Type B pancreatic cell (in vitro differentiated cells): ENCODE measurements around the gene GDI2. TPM values are rescaled to one million over a fixed set of nuclear protein-coding genes. Genes with fewer than 3 reads are reported as not detected.
"Not testable (repeated sequence)": the region's sequence is repeated elsewhere in the genome, so short reads cannot be mapped to it uniquely, and the experiment has no call there.

Experiments used
- DNase-seq: peaks from one replicate; pipeline ENCODE4 v3.0.0; 2021; ENCODE audit warnings: mixed read lengths; ENCODE audit not compliant: unreplicated experiment; ENCODE audit errors: extremely low spot score
- H3K27ac Mint-ChIP-seq: 2 replicates; pipeline ENCODE4 v1.8.0; 2021; ENCODE audit warnings: mild to moderate bottlenecking, mixed read lengths
- H3K27me3 Mint-ChIP-seq: 2 replicates; pipeline ENCODE4 v1.8.0; 2021; ENCODE audit warnings: mixed read lengths
- H3K36me3 Mint-ChIP-seq: 2 replicates; pipeline ENCODE4 v1.8.0; 2021; ENCODE audit warnings: mixed read lengths
- H3K4me1 Mint-ChIP-seq: one replicate; pipeline ENCODE4 v1.8.0; 2021; ENCODE audit warnings: mixed read lengths; ENCODE audit not compliant: unreplicated experiment
- H3K4me3 Mint-ChIP-seq: 2 replicates; pipeline ENCODE4 v1.8.0; 2021; ENCODE audit warnings: mild to moderate bottlenecking, mixed read lengths
- H3K9me3 Mint-ChIP-seq: 2 replicates; pipeline ENCODE4 v1.8.0; 2021; ENCODE audit warnings: mixed read lengths
- total RNA-seq: library from RNA; stranded (reverse); gene quantifications from 2 replicates; pipeline ENCODE4 v1.2.1, GENCODE V29; 2021; ENCODE audit warnings: low replicate concordance
- TF ChIP-seq, protein P1 (sequence below): fragments of 200-600 bp; sonication (generic); conservative IDR thresholded peaks from 2 replicates; pipeline ENCODE4 v1.5.0; 2021; ENCODE audit warnings: antibody characterized with exemption, mild to moderate bottlenecking

GDI2 gene
- total RNA-seq, 1 donor from 2014 or later, result 245 TPM

- Mint-ChIP-seq H3K9me3 (no peaks in the 10 kb centered on the region), H3K36me3 (no peaks in the 10 kb centered on the region), H3K27ac (no peak overlapping the region), H3K27me3 (no peaks in the 10 kb centered on the region), H3K4me3 (no peak overlapping the region), H3K4me1 (peaks cover 16% of the 10 kb centered on the region)
- DNase-seq, result no peak
- TF ChIP-seq, protein P1, sequence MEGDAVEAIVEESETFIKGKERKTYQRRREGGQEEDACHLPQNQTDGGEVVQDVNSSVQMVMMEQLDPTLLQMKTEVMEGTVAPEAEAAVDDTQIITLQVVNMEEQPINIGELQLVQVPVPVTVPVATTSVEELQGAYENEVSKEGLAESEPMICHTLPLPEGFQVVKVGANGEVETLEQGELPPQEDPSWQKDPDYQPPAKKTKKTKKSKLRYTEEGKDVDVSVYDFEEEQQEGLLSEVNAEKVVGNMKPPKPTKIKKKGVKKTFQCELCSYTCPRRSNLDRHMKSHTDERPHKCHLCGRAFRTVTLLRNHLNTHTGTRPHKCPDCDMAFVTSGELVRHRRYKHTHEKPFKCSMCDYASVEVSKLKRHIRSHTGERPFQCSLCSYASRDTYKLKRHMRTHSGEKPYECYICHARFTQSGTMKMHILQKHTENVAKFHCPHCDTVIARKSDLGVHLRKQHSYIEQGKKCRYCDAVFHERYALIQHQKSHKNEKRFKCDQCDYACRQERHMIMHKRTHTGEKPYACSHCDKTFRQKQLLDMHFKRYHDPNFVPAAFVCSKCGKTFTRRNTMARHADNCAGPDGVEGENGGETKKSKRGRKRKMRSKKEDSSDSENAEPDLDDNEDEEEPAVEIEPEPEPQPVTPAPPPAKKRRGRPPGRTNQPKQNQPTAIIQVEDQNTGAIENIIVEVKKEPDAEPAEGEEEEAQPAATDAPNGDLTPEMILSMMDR, result no peak
These were observed 27.4 kb upstream of the GDI2 start for GRCh38 chr10:5840314-5841307.

DNA sequence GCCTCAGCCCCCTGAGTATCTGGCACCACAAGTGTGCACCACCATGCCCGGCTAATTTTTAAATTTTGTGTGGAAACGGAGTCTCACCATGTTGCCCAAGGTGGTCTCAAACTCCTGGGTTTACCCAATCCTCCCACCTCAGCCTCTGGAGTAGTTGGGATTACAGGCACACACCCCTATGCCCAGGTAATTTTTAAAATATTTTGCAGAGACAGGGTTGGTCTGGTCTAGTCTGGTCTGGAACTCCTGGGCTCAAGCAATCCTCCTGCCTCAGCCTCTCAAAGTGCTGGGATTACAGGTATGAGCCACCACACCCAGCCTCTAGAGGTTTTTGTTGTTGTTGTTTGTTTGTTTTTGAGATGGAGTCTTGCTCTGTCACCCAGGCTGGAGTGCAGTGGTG is 22.9 kb upstream of the GDI2 start:
- not testable (repeated sequence) for H3K4me3 Mint-ChIP-seq, H3K9me3 Mint-ChIP-seq, DNase-seq, H3K4me1 Mint-ChIP-seq, H3K27me3 Mint-ChIP-seq, H3K27ac Mint-ChIP-seq, H3K36me3 Mint-ChIP-seq

DNA sequence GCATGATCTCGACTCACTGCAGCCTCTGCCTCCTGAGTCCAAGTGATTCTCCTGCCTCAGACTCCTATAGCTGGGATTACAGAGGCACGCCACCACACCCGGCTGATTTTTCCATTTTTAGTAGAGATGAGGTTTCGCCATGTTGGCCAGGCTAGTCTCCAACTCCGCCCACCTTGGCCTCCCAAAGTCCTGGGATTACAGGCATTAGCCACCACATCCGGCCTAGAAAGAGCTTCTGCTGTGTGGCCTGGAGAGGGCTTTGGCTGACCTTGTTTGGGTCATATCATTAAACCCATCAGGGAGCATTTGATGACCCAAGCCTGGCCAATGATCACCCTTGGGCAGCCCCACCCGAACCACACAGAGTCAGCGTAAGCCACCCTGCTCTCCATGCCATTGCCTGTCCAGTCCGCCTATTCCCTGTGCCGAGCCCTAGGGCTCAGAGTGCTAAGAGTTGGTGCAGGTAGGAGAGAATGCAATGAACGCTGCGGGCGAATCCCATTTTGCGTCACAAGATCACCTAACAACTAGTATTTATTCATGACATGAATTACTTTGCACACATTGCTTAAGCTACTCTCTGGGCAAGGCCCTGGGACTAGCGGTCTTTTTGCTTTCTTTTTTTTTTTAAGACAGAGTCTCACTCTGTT is 22.3 kb upstream of the GDI2 start:
- no peak for DNase-seq
- no peaks in the 10 kb centered on the region for H3K9me3 Mint-ChIP-seq
- H3K4me1 Mint-ChIP-seq, result no peaks in the 10 kb centered on the region
- TF ChIP-seq, protein P1, result no peak
- H3K27ac Mint-ChIP-seq, result no peak overlapping the region
- H3K27me3 Mint-ChIP-seq, result no peaks in the 10 kb centered on the region
- no peak overlapping the region for H3K4me3 Mint-ChIP-seq
- H3K36me3 Mint-ChIP-seq, result no peaks in the 10 kb centered on the region

DNA sequence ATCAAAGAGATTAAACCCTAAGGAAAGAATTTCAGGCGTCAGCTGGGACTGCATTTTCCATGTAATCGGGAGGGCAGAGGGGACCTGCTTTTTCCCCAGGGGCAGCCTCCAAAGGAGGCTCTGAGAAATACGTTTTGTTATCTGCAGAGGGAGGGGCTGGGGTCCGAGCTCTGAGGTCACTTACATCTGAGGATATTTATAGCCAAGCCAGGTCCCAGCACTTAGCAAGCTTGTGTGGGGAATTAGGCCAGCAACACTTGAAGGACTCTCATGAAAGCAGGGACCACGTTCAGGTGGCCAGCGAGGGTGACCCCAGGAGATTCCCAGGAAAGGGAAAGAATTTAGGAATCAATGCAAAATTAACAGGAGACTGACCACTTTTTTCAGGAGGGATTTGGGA is 20.6 kb upstream of the GDI2 start:
- H3K4me1 Mint-ChIP-seq, result no peaks in the 10 kb centered on the region
- no peaks in the 10 kb centered on the region for H3K36me3 Mint-ChIP-seq
- TF ChIP-seq, protein P1, result no peak
- DNase-seq, result no peak
- no peak overlapping the region for H3K4me3 Mint-ChIP-seq
- no peaks in the 10 kb centered on the region for H3K9me3 Mint-ChIP-seq
- H3K27me3 Mint-ChIP-seq, result no peaks in the 10 kb centered on the region
- H3K27ac Mint-ChIP-seq, result no peak overlapping the region

- no peak for DNase-seq
- H3K4me1 Mint-ChIP-seq, result no peaks in the 10 kb centered on the region
These were observed 19.7 kb upstream of the GDI2 start for GRCh38 chr10:5832946-5833345.

More at GRCh38 chr10:5832946-5833345, 19.7 kb upstream of the GDI2 start:
- Mint-ChIP-seq H3K36me3 (no peaks in the 10 kb centered on the region), H3K27ac (no peak overlapping the region), H3K4me3 (no peak overlapping the region), H3K9me3 (no peaks in the 10 kb centered on the region), H3K27me3 (no peaks in the 10 kb centered on the region)
- TF ChIP-seq, protein P1, result no peak
